ENCODE results near the gene CYS1.
"Not testable (repeated sequence)": the region's sequence is repeated elsewhere in the genome, so short reads cannot be mapped to it uniquely, and the experiment has no call there.

CYS1 gene

GRCh38 chr2:10011606-10012325 is 68.4 kb downstream of the CYS1 start:
- not testable (repeated sequence) for FAIRE-seq

- not testable (repeated sequence) for FAIRE-seq
These were observed 69.2 kb downstream of the CYS1 start for GRCh38 chr2:10010861-10011605.

GRCh38 chr2:10009811-10010781 is 70.1 kb downstream of the CYS1 start:
- no peak for FAIRE-seq

GRCh38 chr2:10009271-10009810 is 70.9 kb downstream of the CYS1 start:
- no peak for FAIRE-seq

GRCh38 chr2:10008809-10009176 is 71.4 kb downstream of the CYS1 start:
- FAIRE-seq: no peak

- FAIRE-seq: no peak
These were observed 72.0 kb downstream of the CYS1 start for GRCh38 chr2:10007921-10008808.

GRCh38 chr2:10007435-10007834 is 72.8 kb downstream of the CYS1 start:
- FAIRE-seq: no peak

Measured in colon (tissue), 2 donors.